NOMO-1 treated with dmso at 0.1 percent for 144 hours (cell line): ENCODE results near the gene FMC1.
"Not testable (repeated sequence)": the region's sequence is repeated elsewhere in the genome, so short reads cannot be mapped to it uniquely, and the experiment has no call there.

ENCODE experiments used
- DNase-seq: peaks from one replicate; lab custom pipeline; 2025; ENCODE audit not compliant: unreplicated experiment; lab: John Stamatoyannopoulos, UW

FMC1 gene, protein sequence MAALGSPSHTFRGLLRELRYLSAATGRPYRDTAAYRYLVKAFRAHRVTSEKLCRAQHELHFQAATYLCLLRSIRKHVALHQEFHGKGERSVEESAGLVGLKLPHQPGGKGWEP

DNA sequence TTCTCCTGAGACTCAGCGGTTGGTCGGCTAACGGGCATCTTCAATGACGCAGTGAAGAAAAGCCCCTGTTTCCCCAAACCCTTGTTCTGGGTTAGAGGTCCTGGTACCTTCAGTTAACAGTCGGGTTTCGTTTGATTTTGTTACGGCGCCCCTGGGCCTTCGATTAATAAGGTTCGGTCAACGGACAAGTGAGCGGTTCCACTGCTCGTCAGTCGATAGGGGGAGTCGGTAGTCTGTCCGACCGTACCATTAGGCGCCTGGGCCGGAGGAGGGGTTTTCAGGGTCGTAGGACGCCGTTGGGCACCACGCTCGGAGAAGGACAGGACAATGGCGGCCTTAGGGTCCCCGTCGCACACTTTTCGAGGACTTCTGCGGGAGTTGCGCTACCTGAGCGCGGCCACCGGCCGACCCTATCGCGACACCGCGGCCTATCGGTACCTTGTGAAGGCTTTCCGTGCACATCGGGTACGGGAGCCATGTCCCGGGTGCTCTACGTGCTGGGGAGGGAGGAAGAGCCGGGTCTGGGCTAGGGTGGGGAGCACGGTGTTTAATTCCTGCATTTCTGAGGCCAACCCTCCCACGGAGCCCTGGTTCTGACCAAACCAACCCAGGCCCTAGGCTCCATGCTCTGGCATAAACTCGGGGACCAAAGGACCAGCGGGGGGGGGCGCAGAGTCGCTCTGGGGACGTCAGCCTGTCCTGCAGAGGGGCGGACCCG is at the start of gene FMC1:
Gene FMC1 (plus strand): TSS at position 280 of the 718 bp plus-strand sequence. CDS start 48 bp downstream, at position 328.
- peak; percentile 52 for DNase-seq

DNA sequence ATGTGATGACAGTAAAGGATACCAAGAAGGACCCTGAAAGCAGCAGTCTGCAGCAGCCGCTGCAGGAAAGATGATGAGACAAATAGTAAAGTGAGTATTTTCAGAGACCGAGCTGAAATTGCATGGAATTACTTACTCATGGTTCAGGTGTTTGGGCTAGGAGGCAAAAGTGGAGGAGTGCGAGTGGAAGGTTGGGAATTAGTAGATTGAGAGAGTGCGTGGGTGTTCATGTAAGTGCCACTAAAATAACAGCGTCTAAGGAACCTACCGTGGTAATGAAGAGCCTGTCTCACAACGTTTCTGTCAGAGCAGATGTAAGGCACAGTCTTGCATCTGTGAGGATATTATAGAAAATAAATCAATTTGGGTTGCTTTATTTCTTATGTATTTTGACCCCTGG is 48.3 kb upstream of the FMC1 start:
- no peak for DNase-seq

DNA sequence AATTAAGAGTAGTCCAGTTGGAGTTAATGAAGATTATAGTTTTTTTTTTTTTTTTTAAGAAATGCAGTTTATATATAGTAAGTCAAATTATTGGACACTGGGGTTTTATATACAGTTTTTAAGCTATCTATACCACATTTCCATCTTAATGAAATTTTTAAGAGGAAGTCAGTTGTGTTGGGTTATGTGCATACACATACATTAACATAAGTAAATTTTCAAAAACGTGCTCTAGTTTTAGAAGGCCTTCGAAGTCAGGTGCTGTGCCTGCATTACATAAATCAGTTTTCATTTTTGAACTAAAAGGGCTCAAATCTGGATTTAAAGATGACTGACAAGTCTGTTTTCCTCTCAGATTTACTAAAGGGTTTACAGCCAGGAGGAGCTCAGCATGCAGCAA is 47.6 kb upstream of the FMC1 start:
- no peak for DNase-seq

DNA sequence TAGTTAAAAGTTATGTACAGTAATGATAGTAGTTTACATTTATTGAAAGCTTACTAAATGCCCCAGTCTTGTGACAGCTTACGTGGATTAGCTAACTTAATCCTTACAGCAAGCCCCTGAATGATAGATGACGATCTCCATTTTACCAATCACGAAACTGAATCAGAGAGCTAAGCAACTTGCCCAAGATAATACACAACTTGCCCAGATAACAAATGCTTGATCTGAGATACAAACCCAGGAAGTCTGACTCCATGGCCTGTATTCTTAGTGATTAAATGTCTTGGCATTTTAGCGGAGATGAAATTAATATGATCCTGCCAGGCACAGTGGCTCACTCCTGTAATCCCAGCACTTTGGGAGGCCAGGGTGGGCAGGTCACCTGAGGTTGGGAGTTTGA is 46.9 kb upstream of the FMC1 start:
- no peak for DNase-seq

DNA sequence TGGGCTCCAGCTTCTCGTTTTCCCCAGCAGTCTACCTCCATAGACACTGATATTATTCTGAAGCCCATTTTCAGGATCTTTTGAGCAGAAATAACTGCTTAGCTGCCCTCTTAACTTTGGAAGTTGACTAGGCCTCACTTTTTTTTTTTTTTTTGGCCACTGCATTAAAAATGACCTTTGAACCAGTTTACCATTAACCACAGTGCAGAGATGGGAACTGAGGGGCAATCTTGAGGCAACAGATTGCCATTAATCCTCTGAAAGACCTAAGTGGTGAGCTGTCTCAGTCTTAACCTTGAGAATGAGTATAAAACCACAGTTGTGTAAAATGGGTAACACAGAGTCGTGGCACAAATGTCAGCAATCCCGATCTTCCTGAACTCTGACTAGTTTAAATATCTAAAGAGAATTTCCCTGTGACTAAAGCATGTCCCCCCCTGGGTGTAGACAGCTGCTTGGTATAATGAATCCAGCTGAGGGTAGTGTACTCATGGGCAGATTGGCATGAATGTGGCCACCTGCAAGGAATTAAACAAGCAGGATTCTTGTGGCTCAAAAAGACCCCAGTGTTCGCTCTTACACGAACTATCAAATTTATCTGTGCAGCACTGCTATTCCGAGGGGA is 46.1 kb upstream of the FMC1 start:
- no peak for DNase-seq

DNA sequence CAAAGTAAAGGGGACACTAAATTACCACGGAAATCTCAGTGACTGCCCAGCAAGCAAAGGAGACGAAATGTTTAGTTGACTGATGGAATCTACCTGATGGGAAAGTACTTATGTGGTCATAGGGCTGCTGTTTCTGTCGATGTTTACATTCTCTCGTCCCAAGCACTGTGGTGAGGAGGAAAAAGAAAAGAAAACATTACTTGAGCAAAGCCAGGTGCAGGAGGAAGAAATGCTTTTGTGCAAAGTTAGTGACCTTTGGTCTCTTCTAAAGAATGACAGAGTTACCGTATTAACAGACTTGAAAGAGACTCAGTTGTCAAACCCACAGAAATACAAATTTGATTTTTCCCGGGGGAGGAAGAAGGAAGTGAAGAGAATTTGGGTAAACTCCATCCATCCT is 43.3 kb upstream of the FMC1 start:
- no peak for DNase-seq

DNA sequence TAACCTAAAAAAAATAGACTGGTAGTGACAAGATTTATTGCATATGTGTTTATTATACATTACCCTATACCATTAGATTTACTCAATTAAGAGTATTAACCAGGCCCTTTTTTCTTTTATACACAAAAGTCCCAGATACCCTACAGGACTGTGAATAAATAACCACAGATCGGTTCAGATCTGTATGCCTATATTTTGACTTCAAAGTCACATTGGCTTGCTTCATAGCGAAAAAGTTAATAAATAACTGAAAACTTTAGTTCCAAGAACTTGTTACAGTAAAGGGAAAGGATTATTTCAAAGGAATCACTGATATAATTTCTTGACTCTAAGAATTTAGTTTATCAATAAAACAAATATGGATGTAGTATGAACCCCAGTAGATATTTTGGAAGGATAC is 41.8 kb upstream of the FMC1 start:
- DNase-seq: no peak

DNA sequence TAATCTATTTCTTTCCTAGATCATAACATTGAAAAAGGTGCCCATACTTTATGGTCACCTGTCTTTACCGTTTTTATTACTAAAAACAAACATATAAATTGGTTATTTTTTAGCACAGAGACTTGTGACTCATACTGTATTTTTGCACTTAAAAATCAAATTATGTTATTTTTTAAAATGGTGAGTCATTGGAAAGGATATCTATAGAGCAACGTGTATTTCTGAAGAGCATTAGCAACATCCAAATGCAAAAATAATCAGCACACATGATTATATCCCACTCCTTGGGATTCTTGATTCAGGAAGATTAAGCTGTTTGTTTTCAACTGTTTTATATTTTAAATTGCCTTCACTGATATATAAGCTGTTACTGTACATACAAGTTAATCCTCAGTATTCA is 40.7 kb upstream of the FMC1 start:
- no peak for DNase-seq

DNA sequence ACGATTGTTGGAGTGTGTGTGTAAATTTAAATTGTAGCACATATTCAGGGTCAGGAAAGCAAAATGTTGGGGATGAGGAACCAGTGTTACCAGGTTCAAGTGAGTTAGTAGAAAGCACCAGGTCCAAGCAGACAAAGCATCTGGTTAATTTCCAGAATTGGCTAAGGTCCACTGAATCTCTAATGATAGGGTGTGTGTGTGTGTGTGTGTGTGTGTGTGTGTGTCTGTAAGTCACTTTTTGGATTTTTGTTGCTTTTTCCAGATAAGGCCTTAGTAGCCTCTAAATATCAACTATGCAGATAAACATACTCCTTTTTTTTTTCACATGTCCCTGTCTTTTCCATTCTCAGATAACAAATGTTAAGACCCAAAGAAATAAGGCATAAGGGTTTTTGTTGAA is 36.6 kb upstream of the FMC1 start:
- no peak for DNase-seq

DNA sequence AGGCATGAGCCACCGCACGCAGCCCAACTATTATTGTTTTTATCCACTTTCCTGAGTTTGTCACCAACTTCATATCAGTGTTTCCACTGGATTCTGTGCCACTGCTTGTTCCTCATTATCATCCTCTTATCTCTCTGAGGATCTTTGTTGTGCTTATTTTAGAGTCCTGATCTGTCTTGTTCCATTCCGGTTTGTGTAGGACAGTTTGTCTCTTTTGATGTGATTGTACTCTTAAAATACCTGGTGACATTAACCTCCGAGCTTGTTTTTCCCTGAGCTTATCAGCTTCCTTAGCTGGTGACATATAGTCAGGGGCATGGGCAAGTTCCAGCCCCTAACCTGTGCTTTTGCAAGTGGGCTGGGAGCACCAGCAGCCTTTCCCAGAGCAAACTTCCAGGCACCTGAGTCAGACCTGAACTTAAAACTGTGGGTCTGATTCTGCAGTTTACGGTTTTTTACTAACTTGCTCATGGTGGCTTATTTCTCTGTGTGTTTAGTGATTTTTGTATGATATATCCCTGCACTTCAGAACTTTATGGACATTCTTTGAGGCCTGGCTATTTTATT is 23.1 kb upstream of the FMC1 start:
- no peak for DNase-seq

DNA sequence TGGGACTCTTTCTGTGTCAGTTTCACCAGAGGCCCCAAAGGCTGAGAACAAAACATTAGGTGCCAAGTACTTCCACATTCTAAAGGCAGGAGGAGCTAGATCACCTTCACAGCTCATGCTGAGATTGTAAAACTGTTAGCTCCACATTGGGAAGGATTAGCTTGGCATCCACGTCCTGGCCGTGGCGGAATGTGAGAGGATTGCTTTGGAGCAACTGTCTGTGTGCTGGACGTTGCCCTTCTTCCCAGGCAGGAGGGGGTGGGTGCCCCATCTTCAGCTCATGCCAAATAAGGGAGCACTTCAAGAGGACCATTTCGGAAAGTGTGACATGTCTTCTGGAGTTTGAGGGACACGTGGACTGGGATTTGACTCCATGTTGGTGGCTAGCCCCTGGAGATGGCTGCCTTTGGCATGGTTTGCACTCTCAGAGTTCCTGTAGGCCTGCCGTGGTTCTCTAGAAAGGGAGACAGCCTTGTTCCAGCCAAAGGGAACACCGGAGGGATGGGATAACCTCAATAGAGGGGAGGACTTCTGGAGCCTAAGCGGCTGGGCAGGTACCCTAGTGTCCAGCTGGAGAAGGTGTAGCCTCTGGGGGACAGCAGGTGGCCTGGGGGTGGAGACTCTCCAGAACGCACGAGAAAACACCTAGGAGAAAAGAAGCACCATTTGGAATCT is 19.9 kb upstream of the FMC1 start:
- no peak for DNase-seq

DNA sequence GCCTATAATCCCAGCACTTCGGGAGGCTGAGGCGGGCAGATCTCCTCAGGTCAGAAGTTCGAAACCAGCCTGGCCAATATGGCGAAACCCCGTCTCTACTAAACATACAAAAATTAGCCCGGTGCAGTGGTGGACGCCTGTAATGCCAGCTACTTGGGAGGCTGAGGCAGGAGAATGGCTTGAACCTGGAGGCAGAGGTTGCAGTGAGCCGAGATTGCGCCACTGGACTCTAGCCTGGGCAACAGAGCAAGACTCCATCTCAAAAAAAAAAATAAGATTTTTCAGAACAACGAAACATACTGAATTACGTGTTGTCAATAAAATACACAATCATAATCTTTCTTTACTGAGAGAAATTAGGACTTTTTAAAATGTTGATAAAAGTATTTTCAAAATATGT is 16.4 kb upstream of the FMC1 start:
- not testable (repeated sequence) for DNase-seq

DNA sequence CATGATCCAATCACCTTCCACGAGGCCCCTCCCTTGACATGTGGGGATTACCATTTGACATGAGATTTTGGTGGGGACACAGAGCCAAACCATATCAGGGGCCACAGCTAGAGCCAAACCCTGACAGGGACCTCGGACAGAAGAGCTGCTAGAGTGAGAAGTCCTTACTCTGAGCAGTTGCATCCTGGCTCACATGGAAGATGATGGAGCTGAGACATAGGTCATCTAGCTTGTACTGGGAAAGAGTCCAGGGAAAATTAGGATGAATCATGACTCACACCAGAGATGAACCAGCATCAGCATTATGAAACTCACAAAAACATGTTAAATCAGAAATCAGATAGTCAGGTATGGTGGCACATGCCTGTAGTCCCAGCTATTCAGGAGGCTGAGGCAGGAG is 12.8 kb upstream of the FMC1 start:
- no peak for DNase-seq

DNA sequence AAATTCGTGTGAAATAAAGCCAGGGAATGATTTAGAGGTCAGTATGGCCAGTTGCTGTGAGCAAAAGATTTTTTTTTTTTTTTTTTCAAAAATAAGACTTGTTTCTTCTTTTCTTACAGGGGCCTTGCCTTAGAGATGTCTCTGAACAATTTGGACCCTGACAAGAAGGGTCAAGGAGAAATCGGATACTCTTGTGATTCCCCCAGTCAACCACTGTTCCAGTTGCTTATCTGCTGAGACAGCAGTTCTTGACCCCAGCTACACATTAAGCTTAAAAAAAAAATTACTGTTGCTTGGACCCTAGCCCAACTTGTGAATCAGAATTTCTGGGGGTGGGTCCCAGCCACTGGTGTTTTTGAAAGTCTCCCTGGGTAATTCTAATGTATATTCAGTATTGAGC is 12.0 kb upstream of the FMC1 start:
- DNase-seq: no peak

DNA sequence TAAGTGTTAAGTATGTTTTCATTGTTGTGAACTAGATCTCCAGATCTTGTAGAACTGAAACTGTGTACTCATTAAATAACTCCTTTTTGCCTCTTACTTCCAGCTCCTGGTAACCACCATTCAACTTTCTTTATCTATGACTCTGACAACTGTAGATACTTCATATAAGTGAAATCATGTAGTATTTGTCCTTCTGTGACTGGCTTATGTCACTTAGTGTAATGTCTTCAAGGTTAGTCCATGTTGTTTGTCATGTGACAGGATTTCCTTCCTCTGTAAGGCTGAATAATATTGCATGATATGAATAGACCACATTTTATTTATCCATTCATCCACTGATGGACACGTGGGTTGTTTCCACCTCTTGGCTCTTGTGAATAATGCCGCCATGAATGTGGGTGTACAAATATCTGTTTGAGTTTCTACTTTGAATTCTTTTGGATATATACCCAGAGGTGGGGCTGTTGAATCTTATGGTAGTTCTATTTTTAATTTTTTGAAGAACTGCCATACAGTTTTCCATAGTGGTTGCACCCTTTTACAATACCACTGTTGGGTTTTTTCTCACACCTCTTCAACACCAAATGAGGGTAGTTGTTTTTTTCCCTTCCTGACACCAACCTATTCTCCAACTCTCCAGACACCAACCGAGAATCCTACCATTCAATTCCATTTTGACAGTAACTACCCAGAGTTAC is 10.7 kb upstream of the FMC1 start:
- no peak for DNase-seq

DNA sequence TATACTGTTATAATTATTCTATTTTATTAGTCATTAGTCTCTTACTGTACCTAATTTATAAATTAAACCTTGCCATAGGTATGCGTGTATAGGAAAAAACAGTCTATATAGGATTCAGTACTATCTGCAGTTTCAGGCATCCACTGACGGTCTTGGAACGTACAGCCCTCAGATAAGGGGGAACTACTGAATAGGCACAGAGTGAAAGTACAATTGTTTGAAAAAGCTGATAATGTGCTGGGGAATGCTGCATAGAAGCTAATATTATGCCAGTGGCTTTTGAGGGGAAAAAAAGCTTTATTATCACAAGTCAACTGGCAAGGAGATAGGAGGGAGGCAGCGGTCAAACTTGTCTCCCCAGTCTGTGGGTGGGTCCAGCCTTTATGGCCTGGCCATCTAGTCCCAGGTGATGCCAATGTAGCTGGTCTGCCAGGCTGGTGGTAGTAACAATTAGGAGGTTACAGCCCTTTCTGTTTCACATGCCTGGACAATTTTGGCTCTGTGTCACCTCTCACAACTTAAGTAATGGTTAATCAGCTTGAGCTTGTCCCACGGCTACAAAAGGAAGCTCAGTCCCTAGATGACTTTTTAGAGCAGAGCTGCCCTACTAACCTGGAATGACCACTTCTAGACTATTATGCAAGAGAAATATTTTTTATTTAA is 8.3 kb upstream of the FMC1 start:
- no peak for DNase-seq

DNA sequence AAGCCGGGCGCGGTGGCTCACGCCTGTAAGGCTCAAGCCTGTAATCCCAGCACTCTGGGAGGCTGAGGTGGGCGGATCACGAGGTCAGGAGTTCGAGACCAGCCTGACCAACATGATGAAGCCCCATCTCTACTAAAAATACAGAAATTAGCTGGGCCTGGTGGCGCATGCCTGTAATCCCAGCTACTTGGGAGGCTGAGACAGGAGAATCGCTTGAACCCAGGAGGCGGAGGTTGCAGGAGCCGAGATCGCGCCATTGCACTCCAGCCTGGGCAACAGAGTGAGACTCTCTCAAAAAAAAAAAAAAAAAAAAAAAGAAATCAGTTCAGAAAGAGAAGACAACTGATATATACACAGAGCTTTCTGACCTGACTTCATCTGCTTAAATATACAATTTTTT is 7.7 kb upstream of the FMC1 start:
- not testable (repeated sequence) for DNase-seq

DNA sequence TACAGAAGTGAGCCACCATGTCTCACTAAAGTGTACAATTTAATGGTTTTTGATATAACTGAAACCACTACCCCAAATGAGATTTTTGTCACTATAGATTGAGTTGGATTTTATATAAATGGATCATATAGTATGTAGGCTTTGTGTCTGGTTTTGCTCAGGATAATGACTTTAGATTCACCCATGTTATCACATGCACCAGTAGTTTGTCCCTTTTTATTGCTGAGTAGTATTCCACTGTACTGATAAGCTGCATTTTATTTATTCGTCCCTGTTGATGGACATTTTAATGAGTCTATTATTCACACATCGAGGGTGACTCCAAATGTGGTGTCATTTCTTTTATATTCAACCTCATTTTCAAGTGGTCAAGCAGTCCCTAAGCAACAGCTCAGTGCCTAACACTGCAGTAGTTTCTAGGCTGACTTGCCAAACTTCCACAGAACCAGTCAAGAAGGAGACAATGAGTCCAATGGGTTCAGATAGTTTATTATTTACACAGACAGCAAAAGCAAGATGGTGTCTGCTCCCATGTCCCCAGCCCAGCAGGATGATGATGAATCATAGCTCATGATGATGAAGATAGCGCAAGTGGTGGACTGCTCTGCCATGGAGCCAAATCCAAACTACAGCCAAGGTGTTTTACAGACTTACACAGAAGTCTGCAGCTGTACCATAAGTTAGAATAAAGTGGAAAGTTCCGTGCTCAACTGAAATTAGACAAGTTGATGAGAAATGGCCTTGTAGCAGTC is 6.6 kb upstream of the FMC1 start:
- DNase-seq: no peak

DNA sequence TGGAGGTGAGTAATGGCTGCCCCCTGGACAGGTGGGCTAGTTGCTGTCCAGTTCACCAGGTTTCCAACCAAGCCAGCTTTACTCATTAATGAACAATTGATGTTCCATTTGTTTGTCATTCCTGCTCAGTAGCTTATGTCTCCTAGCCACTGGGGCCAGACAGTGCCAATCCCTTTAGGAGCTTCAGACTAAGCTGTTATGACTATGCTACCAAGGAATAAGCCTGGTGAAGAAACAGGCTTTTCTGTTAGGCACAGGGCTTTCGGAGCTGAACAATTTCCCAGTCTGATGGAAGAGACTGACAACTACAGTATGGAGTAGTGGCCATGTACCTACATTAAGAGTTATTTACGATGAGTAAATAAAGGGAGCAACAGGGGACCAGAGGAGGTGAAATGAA is 2.1 kb upstream of the FMC1 start:
- no peak for DNase-seq

DNA sequence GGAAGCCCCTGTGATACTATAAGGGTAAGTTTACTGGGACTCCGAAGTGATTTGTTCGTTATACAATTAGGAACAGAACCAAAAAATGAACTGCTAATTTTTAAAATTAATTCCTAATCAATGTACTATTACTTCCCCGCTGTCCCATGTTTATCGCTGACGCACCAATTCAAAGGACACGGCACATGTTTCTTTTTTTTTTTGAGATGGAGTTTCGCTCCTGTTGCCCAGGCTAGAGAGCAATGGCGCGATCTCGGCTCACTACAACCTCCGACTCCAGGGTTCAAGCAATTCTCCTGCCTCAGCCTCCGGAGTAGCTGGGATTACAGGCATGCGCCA is 1.5 kb upstream of the FMC1 start:
- no peak for DNase-seq
